NCI-H187 (cell line): ENCODE measurements around the gene DPP10.
"Not testable (repeated sequence)": the region's sequence is repeated elsewhere in the genome, so short reads cannot be mapped to it uniquely, and the experiment has no call there.

Source experiments
- DNase-seq, 2 experiments: peaks; one replicate each; lab custom pipeline; 2025; lab: John Stamatoyannopoulos, UW

Gene DPP10

GRCh38 chr2:115440746-115441145, 998.3 kb downstream of the DPP10 start:
- DNase-seq, result not testable (repeated sequence)

GRCh38 chr2:115443539-115444185, 1001.2 kb downstream of the DPP10 start:
- DNase-seq, result no peak

- no peak for DNase-seq
Observed at GRCh38 chr2:115460008-115460407, 1017.6 kb downstream of the DPP10 start.

- DNase-seq, result no peak
Observed at GRCh38 chr2:115480741-115481140, 1038.3 kb downstream of the DPP10 start.

- DNase-seq, result no peak
Observed at GRCh38 chr2:115481842-115482241, 1039.4 kb downstream of the DPP10 start.

GRCh38 chr2:115483666-115484065, 1041.2 kb downstream of the DPP10 start:
- DNase-seq, result no peak

GRCh38 chr2:115484486-115484885, 1042.0 kb downstream of the DPP10 start:
- DNase-seq, result no peak

- no peak for DNase-seq
Observed at GRCh38 chr2:115484983-115485382, 1042.5 kb downstream of the DPP10 start.

GRCh38 chr2:115491186-115491793, 1048.8 kb downstream of the DPP10 start:
- no peak for DNase-seq

- no peak for DNase-seq
Observed at GRCh38 chr2:115505331-115505730, 1062.9 kb downstream of the DPP10 start.

GRCh38 chr2:115520727-115521126, 1078.3 kb downstream of the DPP10 start:
- no peak for DNase-seq

GRCh38 chr2:115524452-115524851, 1082.0 kb downstream of the DPP10 start:
- no peak for DNase-seq

GRCh38 chr2:115529627-115530026, 1087.2 kb downstream of the DPP10 start:
- DNase-seq, result no peak

GRCh38 chr2:115533081-115533480, 1090.6 kb downstream of the DPP10 start:
- no peak for DNase-seq

- DNase-seq, result no peak
Observed at GRCh38 chr2:115541814-115542213, 1099.4 kb downstream of the DPP10 start.

GRCh38 chr2:115542331-115542730, 1099.9 kb downstream of the DPP10 start:
- DNase-seq, result no peak

GRCh38 chr2:115543024-115543423, 1100.6 kb downstream of the DPP10 start:
- DNase-seq, result no peak

GRCh38 chr2:115543461-115543860, 1101.0 kb downstream of the DPP10 start:
- no peak for DNase-seq

- DNase-seq, result no peak
Observed at GRCh38 chr2:115549611-115550130, 1107.2 kb downstream of the DPP10 start.

- no peak for DNase-seq
Observed at GRCh38 chr2:115552726-115553125, 1110.3 kb downstream of the DPP10 start.

GRCh38 chr2:115554153-115554552, 1111.7 kb downstream of the DPP10 start:
- DNase-seq, result no peak

GRCh38 chr2:115558725-115559124, 1116.3 kb downstream of the DPP10 start:
- no peak for DNase-seq

GRCh38 chr2:115560666-115561065, 1118.2 kb downstream of the DPP10 start:
- no peak for DNase-seq

GRCh38 chr2:115568643-115569042, 1126.2 kb downstream of the DPP10 start:
- no peak for DNase-seq
